PC-9 (cell line): Measurements from ENCODE around the gene ZBTB25. TPM values are rescaled to one million over a fixed set of nuclear protein-coding genes. Genes with fewer than 3 reads are reported as not detected.

ENCODE experiments used
- BruUV-seq: library from RNA; stranded (reverse); fragments of 400-500 nt; replicated peaks from 2 replicates; lab custom pipeline; 2021; lab: Mats Ljungman, UMichigan
- CTCF ChIA-PET: fragments of 300-600 bp; sonication (Branson Sonifier 250); formaldehyde crosslinking; loops from one replicate; lab custom pipeline; 2022; ENCODE audit warnings: antibody characterized with exemption; lab: Charles Lee
- POLR2A ChIA-PET: fragments of 300-600 bp; sonication (Branson Sonifier 250); formaldehyde crosslinking; loops from one replicate; lab custom pipeline; 2022; ENCODE audit warnings: antibody characterized with exemption; ENCODE audit not compliant: unreplicated experiment; lab: Charles Lee
- DNase-seq, 2 experiments: peaks; one replicate each; pipeline versions ENCODE4 v3.0.0 to v3.0.0-alpha.2; 2015 to 2022; ENCODE audit warnings: mixed read lengths in 1 of 2
- H2AFZ ChIP-seq: fragments of 200-600 bp; sonication (generic); 2 replicates; pipeline ENCODE4 v1.8.1; 2017; ENCODE audit warnings: antibody characterized with exemption
- H3F3A ChIP-seq: fragments of 200-600 bp; sonication (generic); 2 replicates; pipeline ENCODE4 v1.8.1; 2017; ENCODE audit warnings: antibody characterized with exemption, mild to moderate bottlenecking, low read depth; ENCODE audit not compliant: insufficient read depth
- H3K27ac ChIP-seq: fragments of 200-600 bp; sonication (generic); 2 replicates; pipeline ENCODE4 v1.6.1; 2016; ENCODE audit warnings: mixed run types
- H3K27me3 ChIP-seq: fragments of 200-600 bp; sonication (generic); 2 replicates; pipeline ENCODE4 v1.6.1; 2016; ENCODE audit warnings: low read depth, mixed run types; ENCODE audit not compliant: insufficient read depth
- H3K36me3 ChIP-seq: fragments of 200-600 bp; sonication (generic); 2 replicates; pipeline ENCODE4 v1.6.1; 2016; ENCODE audit warnings: low read depth, mixed run types
- H3K4me1 ChIP-seq: fragments of 200-600 bp; sonication (generic); replicated peaks from 2 replicates; pipeline ENCODE4 v1.6.1; 2016; ENCODE audit warnings: mixed run types; ENCODE audit not compliant: insufficient read depth
- H3K4me2 ChIP-seq: fragments of 200-600 bp; sonication (generic); 2 replicates; pipeline ENCODE4 v1.6.1; 2017; ENCODE audit warnings: mixed run types
- H3K4me3 ChIP-seq: fragments of 200-600 bp; sonication (generic); 2 replicates; pipeline ENCODE4 v1.6.1; 2016; ENCODE audit warnings: mixed run types
- H3K79me2 ChIP-seq: fragments of 200-600 bp; sonication (generic); 2 replicates; pipeline ENCODE4 v1.6.1; 2017; ENCODE audit warnings: low read depth, mixed run types
- H3K9me2 ChIP-seq: fragments of 200-600 bp; sonication (generic); 2 replicates; pipeline ENCODE4 v1.8.1; 2017; ENCODE audit warnings: mild to moderate bottlenecking; ENCODE audit not compliant: insufficient read depth
- H3K9me3 ChIP-seq: fragments of 200-600 bp; sonication (generic); 2 replicates; pipeline ENCODE4 v1.8.1; 2016; ENCODE audit warnings: low read depth; ENCODE audit not compliant: insufficient read depth
- H4K20me1 ChIP-seq: fragments of 200-600 bp; sonication (generic); 2 replicates; pipeline ENCODE4 v1.8.1; 2017; ENCODE audit not compliant: insufficient read depth
- CTCF ChIP-seq: fragments of 200-600 bp; sonication (generic); conservative IDR thresholded peaks from 2 replicates; pipeline ENCODE4 v1.6.1; 2017; ENCODE audit warnings: mixed run types, antibody characterized with exemption, mild to moderate bottlenecking, moderate library complexity
- EZH2 ChIP-seq: fragments of 200-600 bp; sonication (generic); IDR thresholded peaks from 2 replicates; pipeline ENCODE4 v1.8.0; 2017; ENCODE audit warnings: antibody characterized with exemption, low read depth
- intact Hi-C: fragments of 100-400 bp; cut with micrococcal nuclease; formaldehyde crosslinking; loops from one replicate; pipeline ENCODE4 v1.10.0; 2022; ENCODE audit not compliant: unreplicated experiment
- total RNA-seq: library from RNA; stranded (reverse); gene quantifications from 2 replicates; pipeline ENCODE4 v1.2.3, GENCODE V29; 2021

ZBTB25 gene
- total RNA-seq, 1 experiment from 2014 or later, result 22.9 TPM

GRCh38 chr14:64495252-64495651 is 8.4 kb downstream of the ZBTB25 start:
- Histone ChIP-seq H3K4me3 (no peak overlapping the region), H3K9me2 (no peaks in the 10 kb centered on the region), H3F3A (no peaks in the 10 kb centered on the region), H3K4me1 (peaks cover under 1% of the 10 kb centered on the region; the same call in 1 of the 2 replicates), H4K20me1 (peaks cover 3% of the 10 kb centered on the region; the same call in 1 of the 2 replicates), H3K27ac (no peak overlapping the region), H3K4me2 (no peak overlapping the region), H3K9me3 (no peaks in the 10 kb centered on the region), H2AFZ (no peak overlapping the region), H3K36me3 (0 out of 2 replicates have a peak, but pooled peaks cover 5% of the 10 kb centered on the region), H3K79me2 (peaks cover 14% of the 10 kb centered on the region; the same call in 1 of the 2 replicates), H3K27me3 (no peaks in the 10 kb centered on the region)
- ChIA-PET CTCF (no interaction called here), POLR2A (interaction anchor here (0.7 kb wide), 1 partner anchor 33 kb away, joined by 3 read pairs; no protein-coding TSS in a partner anchor)
- no TSS peak for BruUV-seq
- DNase-seq, result no peak
- TF ChIP-seq CTCF (no peak), EZH2 (no peak)
- intact Hi-C loops, result no loop called here

GRCh38 chr14:64493455-64493854 is 10.2 kb downstream of the ZBTB25 start:
- Histone ChIP-seq H4K20me1 (peaks cover 3% of the 10 kb centered on the region; the same call in 1 of the 2 replicates), H3K36me3 (0 out of 2 replicates have a peak, but pooled peaks cover 5% of the 10 kb centered on the region), H3K9me2 (no peaks in the 10 kb centered on the region), H3K27ac (no peak overlapping the region), H3K27me3 (no peaks in the 10 kb centered on the region), H2AFZ (no peak overlapping the region), H3K4me1 (no peaks in the 10 kb centered on the region), H3K9me3 (no peaks in the 10 kb centered on the region), H3F3A (no peaks in the 10 kb centered on the region), H3K4me3 (no peak overlapping the region), H3K4me2 (no peak overlapping the region), H3K79me2 (no peaks in the 10 kb centered on the region)
- intact Hi-C loops, result no loop called here
- DNase-seq, result no peak
- ChIA-PET POLR2A (no interaction called here), CTCF (no interaction called here)
- no peak for TF ChIP-seq EZH2
- TF ChIP-seq CTCF, result no peak
- BruUV-seq, result no TSS peak

- Histone ChIP-seq H3K27me3 (no peaks in the 10 kb centered on the region), H2AFZ (no peak overlapping the region), H3F3A (no peaks in the 10 kb centered on the region), H3K9me2 (no peaks in the 10 kb centered on the region), H4K20me1 (peaks cover 3% of the 10 kb centered on the region; the same call in 1 of the 2 replicates), H3K4me3 (no peak overlapping the region), H3K79me2 (no peaks in the 10 kb centered on the region), H3K4me1 (no peaks in the 10 kb centered on the region), H3K9me3 (no peaks in the 10 kb centered on the region), H3K27ac (no peak overlapping the region), H3K4me2 (no peak overlapping the region), H3K36me3 (peaks cover 3% of the 10 kb centered on the region; the same call in 1 of the 2 replicates)
- BruUV-seq, result no TSS peak
- TF ChIP-seq EZH2, result no peak
- no peak for TF ChIP-seq CTCF
- DNase-seq, result no peak
- ChIA-PET CTCF (no interaction called here), POLR2A (no interaction called here)
- intact Hi-C loops, result no loop called here
These were observed 12.0 kb downstream of the ZBTB25 start for GRCh38 chr14:64491637-64492036.
